Measurements from ENCODE around the gene AKAP13. TPM values are rescaled to one million over a fixed set of nuclear protein-coding genes. Genes with fewer than 3 reads are reported as not detected.

AKAP13 gene
- total and polyA plus RNA-seq, 2 of the 13 experiments (the other 11 are each of a cell fraction or from before 2014, with no cell fraction given): 6.7 to 27.1 TPM

DNA sequence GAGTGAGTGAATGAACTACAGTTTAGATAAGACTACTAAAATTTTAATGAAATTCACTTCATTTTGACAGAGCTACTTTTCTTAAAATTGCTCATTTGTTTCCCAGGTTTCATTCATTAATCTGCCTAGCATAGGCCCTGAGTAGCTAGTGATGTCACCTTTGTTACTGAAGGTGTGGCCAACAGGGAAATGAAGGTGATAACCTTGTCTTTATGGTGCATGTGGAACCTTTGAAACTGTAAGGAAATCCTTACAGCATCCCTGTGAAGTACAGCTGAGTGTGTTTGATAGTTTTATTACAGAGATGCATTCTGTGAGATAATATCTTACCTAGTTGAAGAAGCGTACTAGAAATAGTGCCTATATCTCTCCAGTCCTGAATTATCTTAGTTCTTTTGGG is 112.9 kb downstream of the AKAP13 start:
- CTCF ChIA-PET (ENCODE audit: low intra/inter-chr PET ratio, low total read pairs): no interaction called here
- no peaks in the 10 kb centered on the region for H3K36me3 ChIP-seq (replicated peaks in 1 of 2; ENCODE audit: control insufficient read depth in 1 of 2, insufficient read depth in 2 of 2, low read length in 2 of 2)
- peaks cover 2% of the 10 kb centered on the region for H3K79me2 ChIP-seq (ENCODE audit: insufficient read depth, low read length)
- WGBS (ENCODE audit: low lambda C conversion rate): 94% methylated on average over 1 of the region's 1 CpG
- POLR2A ChIA-PET: no interaction called here
- no TSS peak for BruUV-seq (replicated peaks)
- H3K9ac ChIP-seq (ENCODE audit: insufficient read depth, low read depth, low read length): no peak overlapping the region
- in situ Hi-C loops (cut with HindIII; ENCODE audit: extremely low pct_ligation_motif_present, low pct_unique_long_range_greater_than_20kb) (no loop called here), intact Hi-C loops (cut with micrococcal nuclease; ENCODE audit: unreplicated experiment) (no loop called here)
- no peak for DNase-seq (ENCODE audit: low spot score)
- ATAC-seq: no peak
- H3K9me3 ChIP-seq (ENCODE audit: low read length): no peaks in the 10 kb centered on the region
- no peak overlapping the region for H3K4me2 ChIP-seq (ENCODE audit: low read depth, low read length)
- H3K4me1 ChIP-seq (ENCODE audit: insufficient read depth, low read length): peaks cover 19% of the 10 kb centered on the region
- no peak overlapping the region for H2AFZ ChIP-seq (ENCODE audit: low read length)
- no peaks in the 10 kb centered on the region for H4K20me1 ChIP-seq (ENCODE audit: insufficient read depth, low read length)
- H3K27me3 ChIP-seq (ENCODE audit: control insufficient read depth in 1 of 2, insufficient read depth in 2 of 2, low read length in 2 of 2): no peaks in the 10 kb centered on the region
- no peak overlapping the region for H3K4me3 ChIP-seq (replicated peaks in 1 of 3; ENCODE audit: insufficient read depth in 1 of 3, low read depth in 2 of 3, low read length in 3 of 3)
- no peak for FAIRE-seq
- H3K27ac ChIP-seq (ENCODE audit: extremely low read length, insufficient read depth, low read length): no peak overlapping the region
- TF ChIP-seq, protein P1, sequence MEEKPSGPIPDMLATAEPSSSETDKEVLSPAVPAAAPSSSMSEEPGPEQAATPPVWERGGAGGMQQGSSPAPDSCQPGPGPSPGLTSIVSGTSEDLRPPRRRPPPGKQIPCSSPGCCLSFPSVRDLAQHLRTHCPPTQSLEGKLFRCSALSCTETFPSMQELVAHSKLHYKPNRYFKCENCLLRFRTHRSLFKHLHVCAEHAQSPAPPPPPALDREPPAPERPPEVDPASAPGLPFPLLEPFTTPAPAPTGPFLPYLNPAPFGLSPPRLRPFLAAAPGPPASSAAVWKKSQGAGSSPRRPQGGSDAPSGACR (CRISPR knock-in tag; IDR thresholded peaks at IDR 0.05): no peak
- TF ChIP-seq, protein P2, sequence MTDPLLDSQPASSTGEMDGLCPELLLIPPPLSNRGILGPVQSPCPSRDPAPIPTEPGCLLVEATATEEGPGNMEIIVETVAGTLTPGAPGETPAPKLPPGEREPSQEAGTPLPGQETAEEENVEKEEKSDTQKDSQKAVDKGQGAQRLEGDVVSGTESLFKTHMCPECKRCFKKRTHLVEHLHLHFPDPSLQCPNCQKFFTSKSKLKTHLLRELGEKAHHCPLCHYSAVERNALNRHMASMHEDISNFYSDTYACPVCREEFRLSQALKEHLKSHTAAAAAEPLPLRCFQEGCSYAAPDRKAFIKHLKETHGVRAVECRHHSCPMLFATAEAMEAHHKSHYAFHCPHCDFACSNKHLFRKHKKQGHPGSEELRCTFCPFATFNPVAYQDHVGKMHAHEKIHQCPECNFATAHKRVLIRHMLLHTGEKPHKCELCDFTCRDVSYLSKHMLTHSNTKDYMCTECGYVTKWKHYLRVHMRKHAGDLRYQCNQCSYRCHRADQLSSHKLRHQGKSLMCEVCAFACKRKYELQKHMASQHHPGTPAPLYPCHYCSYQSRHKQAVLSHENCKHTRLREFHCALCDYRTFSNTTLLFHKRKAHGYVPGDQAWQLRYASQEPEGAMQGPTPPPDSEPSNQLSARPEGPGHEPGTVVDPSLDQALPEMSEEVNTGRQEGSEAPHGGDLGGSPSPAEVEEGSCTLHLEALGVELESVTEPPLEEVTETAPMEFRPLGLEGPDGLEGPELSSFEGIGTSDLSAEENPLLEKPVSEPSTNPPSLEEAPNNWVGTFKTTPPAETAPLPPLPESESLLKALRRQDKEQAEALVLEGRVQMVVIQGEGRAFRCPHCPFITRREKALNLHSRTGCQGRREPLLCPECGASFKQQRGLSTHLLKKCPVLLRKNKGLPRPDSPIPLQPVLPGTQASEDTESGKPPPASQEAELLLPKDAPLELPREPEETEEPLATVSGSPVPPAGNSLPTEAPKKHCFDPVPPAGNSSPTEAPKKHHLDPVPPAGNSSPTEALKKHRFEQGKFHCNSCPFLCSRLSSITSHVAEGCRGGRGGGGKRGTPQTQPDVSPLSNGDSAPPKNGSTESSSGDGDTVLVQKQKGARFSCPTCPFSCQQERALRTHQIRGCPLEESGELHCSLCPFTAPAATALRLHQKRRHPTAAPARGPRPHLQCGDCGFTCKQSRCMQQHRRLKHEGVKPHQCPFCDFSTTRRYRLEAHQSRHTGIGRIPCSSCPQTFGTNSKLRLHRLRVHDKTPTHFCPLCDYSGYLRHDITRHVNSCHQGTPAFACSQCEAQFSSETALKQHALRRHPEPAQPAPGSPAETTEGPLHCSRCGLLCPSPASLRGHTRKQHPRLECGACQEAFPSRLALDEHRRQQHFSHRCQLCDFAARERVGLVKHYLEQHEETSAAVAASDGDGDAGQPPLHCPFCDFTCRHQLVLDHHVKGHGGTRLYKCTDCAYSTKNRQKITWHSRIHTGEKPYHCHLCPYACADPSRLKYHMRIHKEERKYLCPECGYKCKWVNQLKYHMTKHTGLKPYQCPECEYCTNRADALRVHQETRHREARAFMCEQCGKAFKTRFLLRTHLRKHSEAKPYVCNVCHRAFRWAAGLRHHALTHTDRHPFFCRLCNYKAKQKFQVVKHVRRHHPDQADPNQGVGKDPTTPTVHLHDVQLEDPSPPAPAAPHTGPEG (CRISPR knock-in tag; IDR thresholded peaks at IDR 0.05): no peak
- TF ChIP-seq, protein P3, sequence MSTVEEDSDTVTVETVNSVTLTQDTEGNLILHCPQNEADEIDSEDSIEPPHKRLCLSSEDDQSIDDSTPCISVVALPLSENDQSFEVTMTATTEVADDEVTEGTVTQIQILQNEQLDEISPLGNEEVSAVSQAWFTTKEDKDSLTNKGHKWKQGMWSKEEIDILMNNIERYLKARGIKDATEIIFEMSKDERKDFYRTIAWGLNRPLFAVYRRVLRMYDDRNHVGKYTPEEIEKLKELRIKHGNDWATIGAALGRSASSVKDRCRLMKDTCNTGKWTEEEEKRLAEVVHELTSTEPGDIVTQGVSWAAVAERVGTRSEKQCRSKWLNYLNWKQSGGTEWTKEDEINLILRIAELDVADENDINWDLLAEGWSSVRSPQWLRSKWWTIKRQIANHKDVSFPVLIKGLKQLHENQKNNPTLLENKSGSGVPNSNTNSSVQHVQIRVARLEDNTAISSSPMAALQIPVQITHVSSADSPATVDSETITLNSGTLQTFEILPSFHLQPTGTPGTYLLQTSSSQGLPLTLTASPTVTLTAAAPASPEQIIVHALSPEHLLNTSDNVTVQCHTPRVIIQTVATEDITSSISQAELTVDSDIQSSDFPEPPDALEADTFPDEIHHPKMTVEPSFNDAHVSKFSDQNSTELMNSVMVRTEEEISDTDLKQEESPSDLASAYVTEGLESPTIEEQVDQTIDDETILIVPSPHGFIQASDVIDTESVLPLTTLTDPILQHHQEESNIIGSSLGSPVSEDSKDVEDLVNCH (CRISPR knock-in tag; IDR thresholded peaks at IDR 0.05): no peak
- TF ChIP-seq ZNF160 (CRISPR knock-in tag; IDR thresholded peaks at IDR 0.05) (no peak), TBL1XR1 (IDR thresholded peaks at IDR 0.05; ENCODE audit: borderline replicate concordance, low read length, partially characterized antibody) (no peak), RXRB (CRISPR knock-in tag; IDR thresholded peaks at IDR 0.05; ENCODE audit: borderline replicate concordance) (no peak), ZBTB3 (CRISPR knock-in tag; IDR thresholded peaks at IDR 0.05; ENCODE audit: borderline replicate concordance, low read depth) (no peak), NFKBIZ (CRISPR knock-in tag; IDR thresholded peaks at IDR 0.05) (no peak), GABPA (IDR thresholded peaks at IDR 0.05; ENCODE audit: low read depth, low read length) (no peak), GABPA (CRISPR knock-in tag; IDR thresholded peaks at IDR 0.05; ENCODE audit: low read depth) (no peak), KMT2B (CRISPR knock-in tag; IDR thresholded peaks at IDR 0.05) (no peak)
- TF ChIP-seq, protein P4, sequence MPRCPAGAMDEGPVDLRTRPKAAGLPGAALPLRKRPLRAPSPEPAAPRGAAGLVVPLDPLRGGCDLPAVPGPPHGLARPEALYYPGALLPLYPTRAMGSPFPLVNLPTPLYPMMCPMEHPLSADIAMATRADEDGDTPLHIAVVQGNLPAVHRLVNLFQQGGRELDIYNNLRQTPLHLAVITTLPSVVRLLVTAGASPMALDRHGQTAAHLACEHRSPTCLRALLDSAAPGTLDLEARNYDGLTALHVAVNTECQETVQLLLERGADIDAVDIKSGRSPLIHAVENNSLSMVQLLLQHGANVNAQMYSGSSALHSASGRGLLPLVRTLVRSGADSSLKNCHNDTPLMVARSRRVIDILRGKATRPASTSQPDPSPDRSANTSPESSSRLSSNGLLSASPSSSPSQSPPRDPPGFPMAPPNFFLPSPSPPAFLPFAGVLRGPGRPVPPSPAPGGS (CRISPR knock-in tag; IDR thresholded peaks at IDR 0.05): no peak
- TF ChIP-seq, protein P5, sequence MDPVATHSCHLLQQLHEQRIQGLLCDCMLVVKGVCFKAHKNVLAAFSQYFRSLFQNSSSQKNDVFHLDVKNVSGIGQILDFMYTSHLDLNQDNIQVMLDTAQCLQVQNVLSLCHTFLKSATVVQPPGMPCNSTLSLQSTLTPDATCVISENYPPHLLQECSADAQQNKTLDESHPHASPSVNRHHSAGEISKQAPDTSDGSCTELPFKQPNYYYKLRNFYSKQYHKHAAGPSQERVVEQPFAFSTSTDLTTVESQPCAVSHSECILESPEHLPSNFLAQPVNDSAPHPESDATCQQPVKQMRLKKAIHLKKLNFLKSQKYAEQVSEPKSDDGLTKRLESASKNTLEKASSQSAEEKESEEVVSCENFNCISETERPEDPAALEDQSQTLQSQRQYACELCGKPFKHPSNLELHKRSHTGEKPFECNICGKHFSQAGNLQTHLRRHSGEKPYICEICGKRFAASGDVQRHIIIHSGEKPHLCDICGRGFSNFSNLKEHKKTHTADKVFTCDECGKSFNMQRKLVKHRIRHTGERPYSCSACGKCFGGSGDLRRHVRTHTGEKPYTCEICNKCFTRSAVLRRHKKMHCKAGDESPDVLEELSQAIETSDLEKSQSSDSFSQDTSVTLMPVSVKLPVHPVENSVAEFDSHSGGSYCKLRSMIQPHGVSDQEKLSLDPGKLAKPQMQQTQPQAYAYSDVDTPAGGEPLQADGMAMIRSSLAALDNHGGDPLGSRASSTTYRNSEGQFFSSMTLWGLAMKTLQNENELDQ (CRISPR knock-in tag; IDR thresholded peaks at IDR 0.05; ENCODE audit: borderline replicate concordance): no peak
